ENCODE results near the gene ELMO2.

The ELMO2 gene

GRCh38 chr20:46330072-46330763, 76.2 kb downstream of the ELMO2 start:
- DNase-seq: no peak

GRCh38 chr20:46328200-46328882, 78.1 kb downstream of the ELMO2 start:
- DNase-seq: no peak

- no peak for DNase-seq
Measured at GRCh38 chr20:46327557-46327956, 78.9 kb downstream of the ELMO2 start.

GRCh38 chr20:46325789-46326188, 80.6 kb downstream of the ELMO2 start:
- DNase-seq: no peak

- DNase-seq: no peak
Measured at GRCh38 chr20:46324960-46325703, 81.3 kb downstream of the ELMO2 start.

- no peak for DNase-seq
Measured at GRCh38 chr20:46324379-46324778, 82.0 kb downstream of the ELMO2 start.

- no peak for DNase-seq
Measured at GRCh38 chr20:46323557-46323956, 82.9 kb downstream of the ELMO2 start.

- no peak for DNase-seq
Measured at GRCh38 chr20:46322641-46323040, 83.8 kb downstream of the ELMO2 start.

- DNase-seq: no peak
Measured at GRCh38 chr20:46317685-46318177, 88.7 kb downstream of the ELMO2 start.

- no peak for DNase-seq
Measured at GRCh38 chr20:46316984-46317684, 89.3 kb downstream of the ELMO2 start.
